HK-2 (cell line): ENCODE data around the gene TFDP2.
A peak's percentile ranks its signal among the peaks of the same experiment; 100 is the strongest.
"Not testable (repeated sequence)": the region's sequence is repeated elsewhere in the genome, so short reads cannot be mapped to it uniquely, and the experiment has no call there.

ENCODE experiments used
- DNase-seq: peaks from one replicate; pipeline ENCODE4 v3.0.0-alpha.2; 2018; ENCODE audit not compliant: unreplicated experiment

The TFDP2 gene

GRCh38 chr3:142148792-142149672 is at the start of gene TFDP2:
TFDP2 (minus strand) TSS chr3:142149544; CDS start chr3:142101749, 47,795 bp downstream.
- peak; percentile 88 for DNase-seq

- DNase-seq: no peak
Observed at GRCh38 chr3:142188846-142189245, 39.5 kb upstream of the TFDP2 start.

- peak; percentile 27 for DNase-seq
Observed at GRCh38 chr3:142180761-142181362, 31.5 kb upstream of the TFDP2 start.

- no peak for DNase-seq
Observed at GRCh38 chr3:142175478-142175877, 26.1 kb upstream of the TFDP2 start.

- DNase-seq: no peak
Observed at GRCh38 chr3:142174559-142174958, 25.2 kb upstream of the TFDP2 start.

GRCh38 chr3:142168514-142168913 is 19.2 kb upstream of the TFDP2 start:
- DNase-seq: no peak

- DNase-seq: no peak
Observed at GRCh38 chr3:142165194-142165593, 15.8 kb upstream of the TFDP2 start.

- DNase-seq: no peak
Observed at GRCh38 chr3:142159083-142159740, 9.9 kb upstream of the TFDP2 start.

GRCh38 chr3:142154186-142154585 is 4.8 kb upstream of the TFDP2 start:
- no peak for DNase-seq

- no peak for DNase-seq
Observed at GRCh38 chr3:142152384-142152783, 3.0 kb upstream of the TFDP2 start.

- no peak for DNase-seq
Observed at GRCh38 chr3:142151828-142152227, 2.5 kb upstream of the TFDP2 start.

GRCh38 chr3:142151240-142151639 is 1.9 kb upstream of the TFDP2 start:
- DNase-seq: no peak

- DNase-seq: no peak
Observed at GRCh38 chr3:142150271-142150670, 927 bp upstream of the TFDP2 start.

- DNase-seq: no peak
Observed at GRCh38 chr3:142149673-142149992, 289 bp upstream of the TFDP2 start.

GRCh38 chr3:142148044-142148791 is 1.1 kb downstream of the TFDP2 start:
- DNase-seq: peak; percentile 20

- not testable (repeated sequence) for DNase-seq
Observed at GRCh38 chr3:142144587-142144986, 4.8 kb downstream of the TFDP2 start.

- not testable (repeated sequence) for DNase-seq
Observed at GRCh38 chr3:142140608-142141285, 8.6 kb downstream of the TFDP2 start.

- DNase-seq: not testable (repeated sequence)
Observed at GRCh38 chr3:142137089-142137488, 12.3 kb downstream of the TFDP2 start.

- DNase-seq: no peak
Observed at GRCh38 chr3:142134799-142135325, 14.5 kb downstream of the TFDP2 start.

- DNase-seq: no peak
Observed at GRCh38 chr3:142129516-142130171, 19.7 kb downstream of the TFDP2 start.
